HepG2 (cell line): ENCODE results near the gene ARSB. TPM values are rescaled to one million over a fixed set of nuclear protein-coding genes. Genes with fewer than 3 reads are reported as not detected.

ENCODE experiments used
- ISL2 ChIP-seq: sonication (generic); formaldehyde crosslinking; IDR thresholded peaks from 2 replicates; pipeline ENCODE4 v1.5.0; 2020; ENCODE audit warnings: missing genetic modification reagents
- MTA1 ChIP-seq: sonication (generic); formaldehyde crosslinking; IDR thresholded peaks from 2 replicates; pipeline ENCODE4 v1.4.0; 2020; ENCODE audit warnings: missing genetic modification reagents, mild to moderate bottlenecking, borderline replicate concordance
- PHF5A ChIP-seq: IDR thresholded peaks from one replicate; pipeline ENCODE4 v1.6.1; 2018; ENCODE audit warnings: low read depth, missing genetic modification reagents; ENCODE audit not compliant: unreplicated experiment
- REST ChIP-seq, 2 experiments: IDR thresholded peaks; 2 replicates each; pipeline ENCODE4 v1.6.1; 2011 to 2012; ENCODE audit warnings: low read length in 2 of 2, borderline replicate concordance in 1 of 2, low read depth in 1 of 2, mild to moderate bottlenecking in 1 of 2, moderate library complexity in 1 of 2
- ZNF143 ChIP-seq: sonication (generic); formaldehyde crosslinking; IDR thresholded peaks from 2 replicates; pipeline ENCODE4 v1.4.0; 2020; ENCODE audit warnings: missing genetic modification reagents
- ZNF276 ChIP-seq: sonication (generic); formaldehyde crosslinking; IDR thresholded peaks from 2 replicates; pipeline ENCODE4 v1.4.0; 2020; ENCODE audit warnings: mild to moderate bottlenecking, low read depth, missing genetic modification reagents
- ZNF496 ChIP-seq: sonication (generic); formaldehyde crosslinking; IDR thresholded peaks from 2 replicates; pipeline ENCODE4 v1.8.1; 2023; ENCODE audit warnings: mild to moderate bottlenecking, moderate library complexity, missing genetic modification reagents; ENCODE audit not compliant: insufficient replicate concordance
- polyA plus RNA-seq, 8 experiments: library from polyadenylated mRNA; depleted of rRNA in 3 of 8; stranded (reverse) in 7 of 8; unstranded in 1 of 8; fragments of >200 nt; fragmentation: Illumina TruSeq in 4 of 8; extraction: Trizol in 4 of 8; gene quantifications; 2 replicates each; pipeline versions ENCODE4 v1.2.1 to v1.2.3, GENCODE V29; 2011 to 2016; ENCODE audit warnings: low read depth in 4 of 8, missing spikeins in 1 of 8, mixed read lengths in 1 of 8; ENCODE audit not compliant: insufficient read depth in 1 of 8
- total RNA-seq, 5 experiments: library from RNA; depleted of rRNA; stranded (reverse); fragments of >200 nt; fragmentation: Illumina TruSeq; extraction: Trizol; gene quantifications; 2 replicates each; pipeline ENCODE4 v1.2.3, GENCODE V29; 2016; ENCODE audit warnings: low read depth in 1 of 5
- TF ChIP-seq, protein P1 (sequence below): sonication (generic); formaldehyde crosslinking; IDR thresholded peaks from 2 replicates; pipeline ENCODE4 v1.8.0; 2022; ENCODE audit warnings: missing genetic modification reagents, mild to moderate bottlenecking, borderline replicate concordance
- TF ChIP-seq, protein P2 (sequence below): sonication (generic); formaldehyde crosslinking; IDR thresholded peaks from 2 replicates; pipeline ENCODE4 v1.5.1; 2020; ENCODE audit warnings: missing genetic modification reagents, mild to moderate bottlenecking, borderline replicate concordance
- TF ChIP-seq, protein P3 (sequence below): sonication (generic); formaldehyde crosslinking; IDR thresholded peaks from 2 replicates; pipeline ENCODE4 v1.4.0; 2020; ENCODE audit warnings: mild to moderate bottlenecking, missing genetic modification reagents
- TF ChIP-seq, protein P4 (sequence below): sonication (generic); formaldehyde crosslinking; IDR thresholded peaks from 2 replicates; pipeline ENCODE4 v1.5.0; 2020; ENCODE audit warnings: mild to moderate bottlenecking, missing genetic modification reagents, moderate library complexity
- TF ChIP-seq, protein P5 (sequence below): sonication (generic); formaldehyde crosslinking; IDR thresholded peaks from 2 replicates; pipeline ENCODE4 v1.9.0; 2022; ENCODE audit warnings: missing genetic modification reagents, mild to moderate bottlenecking, borderline replicate concordance

ARSB gene
- total and polyA plus RNA-seq, 2 of the 13 experiments (the other 11 are each of a cell fraction or from before 2014, with no cell fraction given), result 52.6 to 66.4 TPM

DNA sequence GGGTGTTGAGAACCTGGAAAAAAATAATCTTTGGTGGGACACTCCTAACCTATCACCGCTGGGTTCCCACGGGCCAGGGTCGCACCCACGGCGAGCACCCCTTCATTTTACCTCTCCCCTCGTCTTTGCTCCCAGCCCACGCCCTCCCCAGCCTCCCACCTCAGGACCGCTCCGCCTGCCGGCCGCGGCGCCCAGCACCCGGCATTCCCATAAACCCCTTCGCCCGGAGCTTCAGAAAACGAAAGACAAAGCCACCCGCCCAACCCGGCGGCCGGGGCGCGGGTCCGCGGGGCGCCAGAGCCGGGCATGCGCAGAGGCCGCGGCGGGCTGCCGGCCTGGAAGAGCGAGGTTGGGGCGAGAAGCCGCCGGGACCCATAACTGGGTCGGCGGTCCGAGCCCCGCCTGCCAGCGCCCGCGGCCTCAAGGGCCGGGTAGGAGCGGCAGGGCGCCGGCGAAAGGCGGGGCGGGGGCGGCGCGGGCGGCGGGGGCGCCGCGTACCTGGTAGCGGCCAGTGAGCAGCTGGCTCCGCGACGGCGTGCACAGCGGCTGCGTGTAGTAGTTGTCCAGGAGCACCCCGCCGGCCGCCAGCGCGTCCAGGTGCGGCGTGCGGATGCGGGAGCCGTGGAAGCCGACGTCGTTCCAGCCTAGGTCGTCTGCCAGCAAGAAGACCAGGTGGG is 533 bp downstream of the ARSB start (continued):
- TF ChIP-seq ZNF496 (CRISPR knock-in tag) (no peak), ISL2 (CRISPR knock-in tag) (no peak), MTA1 (CRISPR knock-in tag) (no peak), REST (IDR thresholded peaks at IDR 0.05; ENCODE audit: borderline replicate concordance in 1 of 2, low read depth in 1 of 2, low read length in 2 of 2) (no peak), ZNF276 (CRISPR knock-in tag) (no peak), PHF5A (CRISPR knock-in tag) (peak; percentile 19), ZNF143 (peak; percentile 81)
- TF ChIP-seq, protein P1, sequence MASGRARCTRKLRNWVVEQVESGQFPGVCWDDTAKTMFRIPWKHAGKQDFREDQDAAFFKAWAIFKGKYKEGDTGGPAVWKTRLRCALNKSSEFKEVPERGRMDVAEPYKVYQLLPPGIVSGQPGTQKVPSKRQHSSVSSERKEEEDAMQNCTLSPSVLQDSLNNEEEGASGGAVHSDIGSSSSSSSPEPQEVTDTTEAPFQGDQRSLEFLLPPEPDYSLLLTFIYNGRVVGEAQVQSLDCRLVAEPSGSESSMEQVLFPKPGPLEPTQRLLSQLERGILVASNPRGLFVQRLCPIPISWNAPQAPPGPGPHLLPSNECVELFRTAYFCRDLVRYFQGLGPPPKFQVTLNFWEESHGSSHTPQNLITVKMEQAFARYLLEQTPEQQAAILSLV (CRISPR knock-in tag), result 0 out of 2 replicates have a peak, but pooled peaks have one; percentile 18
- TF ChIP-seq, protein P2, sequence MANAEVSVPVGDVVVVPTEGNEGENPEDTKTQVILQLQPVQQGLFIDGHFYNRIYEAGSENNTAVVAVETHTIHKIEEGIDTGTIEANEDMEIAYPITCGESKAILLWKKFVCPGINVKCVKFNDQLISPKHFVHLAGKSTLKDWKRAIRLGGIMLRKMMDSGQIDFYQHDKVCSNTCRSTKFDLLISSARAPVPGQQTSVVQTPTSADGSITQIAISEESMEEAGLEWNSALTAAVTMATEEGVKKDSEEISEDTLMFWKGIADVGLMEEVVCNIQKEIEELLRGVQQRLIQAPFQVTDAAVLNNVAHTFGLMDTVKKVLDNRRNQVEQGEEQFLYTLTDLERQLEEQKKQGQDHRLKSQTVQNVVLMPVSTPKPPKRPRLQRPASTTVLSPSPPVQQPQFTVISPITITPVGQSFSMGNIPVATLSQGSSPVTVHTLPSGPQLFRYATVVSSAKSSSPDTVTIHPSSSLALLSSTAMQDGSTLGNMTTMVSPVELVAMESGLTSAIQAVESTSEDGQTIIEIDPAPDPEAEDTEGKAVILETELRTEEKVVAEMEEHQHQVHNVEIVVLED (CRISPR knock-in tag), result no peak
- TF ChIP-seq, protein P3, sequence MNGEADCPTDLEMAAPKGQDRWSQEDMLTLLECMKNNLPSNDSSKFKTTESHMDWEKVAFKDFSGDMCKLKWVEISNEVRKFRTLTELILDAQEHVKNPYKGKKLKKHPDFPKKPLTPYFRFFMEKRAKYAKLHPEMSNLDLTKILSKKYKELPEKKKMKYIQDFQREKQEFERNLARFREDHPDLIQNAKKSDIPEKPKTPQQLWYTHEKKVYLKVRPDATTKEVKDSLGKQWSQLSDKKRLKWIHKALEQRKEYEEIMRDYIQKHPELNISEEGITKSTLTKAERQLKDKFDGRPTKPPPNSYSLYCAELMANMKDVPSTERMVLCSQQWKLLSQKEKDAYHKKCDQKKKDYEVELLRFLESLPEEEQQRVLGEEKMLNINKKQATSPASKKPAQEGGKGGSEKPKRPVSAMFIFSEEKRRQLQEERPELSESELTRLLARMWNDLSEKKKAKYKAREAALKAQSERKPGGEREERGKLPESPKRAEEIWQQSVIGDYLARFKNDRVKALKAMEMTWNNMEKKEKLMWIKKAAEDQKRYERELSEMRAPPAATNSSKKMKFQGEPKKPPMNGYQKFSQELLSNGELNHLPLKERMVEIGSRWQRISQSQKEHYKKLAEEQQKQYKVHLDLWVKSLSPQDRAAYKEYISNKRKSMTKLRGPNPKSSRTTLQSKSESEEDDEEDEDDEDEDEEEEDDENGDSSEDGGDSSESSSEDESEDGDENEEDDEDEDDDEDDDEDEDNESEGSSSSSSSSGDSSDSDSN (CRISPR knock-in tag), result peak; percentile 54; the same call in 1 of the 2 replicates
- TF ChIP-seq, protein P4, sequence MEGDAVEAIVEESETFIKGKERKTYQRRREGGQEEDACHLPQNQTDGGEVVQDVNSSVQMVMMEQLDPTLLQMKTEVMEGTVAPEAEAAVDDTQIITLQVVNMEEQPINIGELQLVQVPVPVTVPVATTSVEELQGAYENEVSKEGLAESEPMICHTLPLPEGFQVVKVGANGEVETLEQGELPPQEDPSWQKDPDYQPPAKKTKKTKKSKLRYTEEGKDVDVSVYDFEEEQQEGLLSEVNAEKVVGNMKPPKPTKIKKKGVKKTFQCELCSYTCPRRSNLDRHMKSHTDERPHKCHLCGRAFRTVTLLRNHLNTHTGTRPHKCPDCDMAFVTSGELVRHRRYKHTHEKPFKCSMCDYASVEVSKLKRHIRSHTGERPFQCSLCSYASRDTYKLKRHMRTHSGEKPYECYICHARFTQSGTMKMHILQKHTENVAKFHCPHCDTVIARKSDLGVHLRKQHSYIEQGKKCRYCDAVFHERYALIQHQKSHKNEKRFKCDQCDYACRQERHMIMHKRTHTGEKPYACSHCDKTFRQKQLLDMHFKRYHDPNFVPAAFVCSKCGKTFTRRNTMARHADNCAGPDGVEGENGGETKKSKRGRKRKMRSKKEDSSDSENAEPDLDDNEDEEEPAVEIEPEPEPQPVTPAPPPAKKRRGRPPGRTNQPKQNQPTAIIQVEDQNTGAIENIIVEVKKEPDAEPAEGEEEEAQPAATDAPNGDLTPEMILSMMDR (CRISPR knock-in tag), result peak; percentile 40
- TF ChIP-seq, protein P5, sequence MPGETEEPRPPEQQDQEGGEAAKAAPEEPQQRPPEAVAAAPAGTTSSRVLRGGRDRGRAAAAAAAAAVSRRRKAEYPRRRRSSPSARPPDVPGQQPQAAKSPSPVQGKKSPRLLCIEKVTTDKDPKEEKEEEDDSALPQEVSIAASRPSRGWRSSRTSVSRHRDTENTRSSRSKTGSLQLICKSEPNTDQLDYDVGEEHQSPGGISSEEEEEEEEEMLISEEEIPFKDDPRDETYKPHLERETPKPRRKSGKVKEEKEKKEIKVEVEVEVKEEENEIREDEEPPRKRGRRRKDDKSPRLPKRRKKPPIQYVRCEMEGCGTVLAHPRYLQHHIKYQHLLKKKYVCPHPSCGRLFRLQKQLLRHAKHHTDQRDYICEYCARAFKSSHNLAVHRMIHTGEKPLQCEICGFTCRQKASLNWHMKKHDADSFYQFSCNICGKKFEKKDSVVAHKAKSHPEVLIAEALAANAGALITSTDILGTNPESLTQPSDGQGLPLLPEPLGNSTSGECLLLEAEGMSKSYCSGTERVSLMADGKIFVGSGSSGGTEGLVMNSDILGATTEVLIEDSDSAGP (CRISPR knock-in tag), result peak; percentile 30; the same call in 1 of the 2 replicates
